Measurements from ENCODE around the gene CDKAL1. TPM values are rescaled to one million over a fixed set of nuclear protein-coding genes. Genes with fewer than 3 reads are reported as not detected.

The CDKAL1 gene
- total and polyA plus RNA-seq, 10 of the 15 experiments (the other 5 are each of a cell fraction or from before 2014, with no cell fraction given) = 10.7 to 26.9 (median 17.3) TPM

DNA sequence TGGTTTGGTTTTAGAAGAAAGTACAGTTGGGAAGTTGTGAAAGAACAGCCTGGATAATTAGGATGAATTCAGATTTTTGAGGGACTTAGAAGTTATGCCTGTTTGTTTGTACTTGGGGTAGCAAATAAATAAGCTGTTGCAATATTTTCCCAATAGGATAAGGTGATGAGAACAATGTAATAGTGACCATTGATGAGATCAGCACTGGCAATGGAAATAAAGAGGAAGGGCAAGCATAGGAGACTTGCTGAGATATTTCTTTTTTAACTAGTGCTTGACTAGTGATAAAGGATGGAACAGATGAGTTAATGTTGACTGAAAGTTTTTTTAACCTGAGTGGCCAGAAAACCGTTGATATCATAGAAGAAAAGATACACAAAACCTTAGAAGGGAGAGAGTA, 498.8 kb downstream of the CDKAL1 start:
- peaks cover 4% of the 10 kb centered on the region; the same call in 1 of the 2 replicates for H3K4me1 ChIP-seq (ENCODE audit: control insufficient read depth, insufficient read depth, low read length)
- H3K36me3 ChIP-seq (ENCODE audit: control insufficient read depth in 2 of 2, insufficient read depth in 2 of 2, low read length in 1 of 2) = no peaks in the 10 kb centered on the region; a peak in 1 of 4 replicates
- no peak overlapping the region for H2AFZ ChIP-seq (ENCODE audit: control insufficient read depth, low read depth, low read length)
- TF ChIP-seq DPF2 (IDR thresholded peaks at IDR 0.05) = no peak
- no peak for TF ChIP-seq MYB (IDR thresholded peaks at IDR 0.05; ENCODE audit: borderline replicate concordance, low read depth, low read length)
- TF ChIP-seq ESRRA (IDR thresholded peaks at IDR 0.05; ENCODE audit: low read length) = no peak
- TF ChIP-seq RAD21 (IDR thresholded peaks at IDR 0.05; ENCODE audit: insufficient read depth, low read depth, low read length) = no peak
- no peak for TF ChIP-seq MEF2A (IDR thresholded peaks at IDR 0.05; ENCODE audit: insufficient read depth, low read depth, low read length)
- TF ChIP-seq SMAD5 (IDR thresholded peaks at IDR 0.05; ENCODE audit: low read depth) = no peak
- TF ChIP-seq, protein P1, sequence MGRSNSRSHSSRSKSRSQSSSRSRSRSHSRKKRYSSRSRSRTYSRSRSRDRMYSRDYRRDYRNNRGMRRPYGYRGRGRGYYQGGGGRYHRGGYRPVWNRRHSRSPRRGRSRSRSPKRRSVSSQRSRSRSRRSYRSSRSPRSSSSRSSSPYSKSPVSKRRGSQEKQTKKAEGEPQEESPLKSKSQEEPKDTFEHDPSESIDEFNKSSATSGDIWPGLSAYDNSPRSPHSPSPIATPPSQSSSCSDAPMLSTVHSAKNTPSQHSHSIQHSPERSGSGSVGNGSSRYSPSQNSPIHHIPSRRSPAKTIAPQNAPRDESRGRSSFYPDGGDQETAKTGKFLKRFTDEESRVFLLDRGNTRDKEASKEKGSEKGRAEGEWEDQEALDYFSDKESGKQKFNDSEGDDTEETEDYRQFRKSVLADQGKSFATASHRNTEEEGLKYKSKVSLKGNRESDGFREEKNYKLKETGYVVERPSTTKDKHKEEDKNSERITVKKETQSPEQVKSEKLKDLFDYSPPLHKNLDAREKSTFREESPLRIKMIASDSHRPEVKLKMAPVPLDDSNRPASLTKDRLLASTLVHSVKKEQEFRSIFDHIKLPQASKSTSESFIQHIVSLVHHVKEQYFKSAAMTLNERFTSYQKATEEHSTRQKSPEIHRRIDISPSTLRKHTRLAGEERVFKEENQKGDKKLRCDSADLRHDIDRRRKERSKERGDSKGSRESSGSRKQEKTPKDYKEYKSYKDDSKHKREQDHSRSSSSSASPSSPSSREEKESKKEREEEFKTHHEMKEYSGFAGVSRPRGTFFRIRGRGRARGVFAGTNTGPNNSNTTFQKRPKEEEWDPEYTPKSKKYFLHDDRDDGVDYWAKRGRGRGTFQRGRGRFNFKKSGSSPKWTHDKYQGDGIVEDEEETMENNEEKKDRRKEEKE (IDR thresholded peaks at IDR 0.05) = no peak
- no peaks in the 10 kb centered on the region for H3K9me3 ChIP-seq (replicated peaks; ENCODE audit: control insufficient read depth, insufficient read depth, low read length)
- no peak overlapping the region for H3K9ac ChIP-seq (ENCODE audit: control insufficient read depth, insufficient read depth, low read length)
- H4K20me1 ChIP-seq (ENCODE audit: control insufficient read depth, insufficient read depth) = no peaks in the 10 kb centered on the region
- H3K4me2 ChIP-seq (ENCODE audit: control insufficient read depth, insufficient read depth) = no peak overlapping the region
- 48% methylated on average over 1 of the region's 1 CpG for WGBS (ENCODE audit: insufficient coverage, insufficient replicate concordance, low lambda C conversion rate, missing lambda C conversion rate)
- ChIA-PET POLR2A (interaction anchor here (1.3 kb wide), 1 partner anchor 14 kb away, joined by 4 read pairs; no protein-coding TSS in a partner anchor), SMC1A (ENCODE audit: uncharacterized antibody, unreplicated experiment) (interaction anchor here (1.3 to 1.5 kb wide), 2 partner anchors 9 to 10 kb away, joined by 3 to 4 read pairs; no protein-coding TSS in a partner anchor), CTCF (no interaction called here), RAD21 (ENCODE audit: unreplicated experiment) (interaction anchor here (1.3 kb wide), 1 partner anchor 467 kb away, joined by 3 read pairs; no protein-coding TSS in a partner anchor)
- ATAC-seq (no peak), FAIRE-seq (no peak), DNase-seq (ENCODE audit: low read depth, low spot score) (no peak)
- H3K27ac ChIP-seq (ENCODE audit: control insufficient read depth, insufficient read depth) = no peak overlapping the region
- BruUV-seq (replicated peaks) = no TSS peak
- in situ Hi-C loops (cut with MboI) = no loop called here
- intact Hi-C loops (cut with micrococcal nuclease; ENCODE audit: unreplicated experiment) = no loop called here
- H3K4me3 ChIP-seq = no peak overlapping the region
- no peaks in the 10 kb centered on the region for H3K27me3 ChIP-seq (replicated peaks in 1 of 2; ENCODE audit: control insufficient read depth in 2 of 2, insufficient read depth in 2 of 2, low read length in 1 of 2)
- H3K79me2 ChIP-seq (ENCODE audit: control insufficient read depth, insufficient read depth, low read length) = no peaks in the 10 kb centered on the region
